ENCODE measurements around the gene WDR26.

- TF ChIP-seq CTCF (IDR thresholded peaks at IDR 0.05), result no peak
- TF ChIP-seq POLR2A (IDR thresholded peaks at IDR 0.05), result no peak
Measured at GRCh38 chr1:224447971-224448370, 13.4 kb upstream of the WDR26 start.

Data from testis (tissue), 2 donors.